GM12801 (cell line): ENCODE results near the gene CXXC5.

Experiments used
- TF ChIP-seq, protein P1 (sequence below): IDR thresholded peaks from one replicate; pipeline ENCODE4 v1.5.1; 2011; ENCODE audit warnings: control low read depth; ENCODE audit not compliant: insufficient read length; ENCODE audit errors: extremely low read depth

The CXXC5 gene

DNA sequence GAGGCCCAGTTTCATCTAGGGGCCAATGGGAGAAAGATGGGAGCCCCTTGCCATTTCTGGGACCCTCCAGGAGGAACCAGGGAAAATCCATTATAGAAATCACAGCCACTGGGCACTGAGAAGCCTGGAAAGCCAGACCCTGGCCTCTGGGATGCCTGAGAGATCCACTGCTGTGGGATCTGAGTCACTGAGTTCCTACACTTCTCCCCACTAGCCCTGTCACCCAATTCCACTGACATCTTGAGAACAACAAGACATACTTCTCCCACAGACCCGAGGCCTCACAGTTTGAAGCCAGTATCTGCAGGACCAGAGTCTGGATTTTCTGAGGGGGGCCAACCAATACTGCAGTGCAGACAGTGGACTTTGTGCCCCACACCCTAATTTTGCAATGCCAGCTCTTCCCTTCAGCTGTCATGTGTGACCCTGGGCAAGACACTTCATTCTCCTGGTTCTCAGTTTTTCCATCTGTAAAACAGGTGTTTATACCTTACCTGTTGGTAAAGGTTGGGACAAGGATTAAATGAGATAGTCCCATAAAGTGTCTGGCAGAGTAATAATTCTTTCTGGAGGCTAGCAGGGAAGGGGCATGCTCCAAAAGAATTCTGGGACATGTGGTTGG, 46.5 kb downstream of the CXXC5 start:
- TF ChIP-seq, protein P1, sequence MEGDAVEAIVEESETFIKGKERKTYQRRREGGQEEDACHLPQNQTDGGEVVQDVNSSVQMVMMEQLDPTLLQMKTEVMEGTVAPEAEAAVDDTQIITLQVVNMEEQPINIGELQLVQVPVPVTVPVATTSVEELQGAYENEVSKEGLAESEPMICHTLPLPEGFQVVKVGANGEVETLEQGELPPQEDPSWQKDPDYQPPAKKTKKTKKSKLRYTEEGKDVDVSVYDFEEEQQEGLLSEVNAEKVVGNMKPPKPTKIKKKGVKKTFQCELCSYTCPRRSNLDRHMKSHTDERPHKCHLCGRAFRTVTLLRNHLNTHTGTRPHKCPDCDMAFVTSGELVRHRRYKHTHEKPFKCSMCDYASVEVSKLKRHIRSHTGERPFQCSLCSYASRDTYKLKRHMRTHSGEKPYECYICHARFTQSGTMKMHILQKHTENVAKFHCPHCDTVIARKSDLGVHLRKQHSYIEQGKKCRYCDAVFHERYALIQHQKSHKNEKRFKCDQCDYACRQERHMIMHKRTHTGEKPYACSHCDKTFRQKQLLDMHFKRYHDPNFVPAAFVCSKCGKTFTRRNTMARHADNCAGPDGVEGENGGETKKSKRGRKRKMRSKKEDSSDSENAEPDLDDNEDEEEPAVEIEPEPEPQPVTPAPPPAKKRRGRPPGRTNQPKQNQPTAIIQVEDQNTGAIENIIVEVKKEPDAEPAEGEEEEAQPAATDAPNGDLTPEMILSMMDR: no peak

DNA sequence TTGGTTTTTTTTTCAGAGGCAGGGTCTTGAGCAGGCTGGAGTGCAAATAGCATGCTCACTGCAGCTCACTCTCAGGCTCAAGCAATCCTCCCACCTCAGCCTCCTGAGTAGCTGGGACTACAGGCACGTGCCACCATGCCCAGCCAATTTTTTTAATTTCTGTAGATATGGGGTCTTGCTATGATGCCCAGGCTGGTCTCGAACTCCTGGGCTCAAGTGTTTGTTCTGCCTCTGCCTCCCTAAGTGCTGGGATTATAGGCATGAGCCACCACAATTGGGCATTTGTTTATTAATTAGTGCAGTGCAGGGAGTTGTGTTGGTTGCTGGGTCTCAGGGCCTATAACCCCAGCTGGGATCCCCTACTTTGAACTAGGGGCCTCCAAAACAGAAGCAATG, 47.0 kb downstream of the CXXC5 start:
- TF ChIP-seq, protein P1: no peak

GRCh38 chr5:139696167-139696893, 48.2 kb downstream of the CXXC5 start:
- TF ChIP-seq, protein P1: no peak

GRCh38 chr5:139696894-139697658, 48.9 kb downstream of the CXXC5 start:
- TF ChIP-seq, protein P1: no peak

DNA sequence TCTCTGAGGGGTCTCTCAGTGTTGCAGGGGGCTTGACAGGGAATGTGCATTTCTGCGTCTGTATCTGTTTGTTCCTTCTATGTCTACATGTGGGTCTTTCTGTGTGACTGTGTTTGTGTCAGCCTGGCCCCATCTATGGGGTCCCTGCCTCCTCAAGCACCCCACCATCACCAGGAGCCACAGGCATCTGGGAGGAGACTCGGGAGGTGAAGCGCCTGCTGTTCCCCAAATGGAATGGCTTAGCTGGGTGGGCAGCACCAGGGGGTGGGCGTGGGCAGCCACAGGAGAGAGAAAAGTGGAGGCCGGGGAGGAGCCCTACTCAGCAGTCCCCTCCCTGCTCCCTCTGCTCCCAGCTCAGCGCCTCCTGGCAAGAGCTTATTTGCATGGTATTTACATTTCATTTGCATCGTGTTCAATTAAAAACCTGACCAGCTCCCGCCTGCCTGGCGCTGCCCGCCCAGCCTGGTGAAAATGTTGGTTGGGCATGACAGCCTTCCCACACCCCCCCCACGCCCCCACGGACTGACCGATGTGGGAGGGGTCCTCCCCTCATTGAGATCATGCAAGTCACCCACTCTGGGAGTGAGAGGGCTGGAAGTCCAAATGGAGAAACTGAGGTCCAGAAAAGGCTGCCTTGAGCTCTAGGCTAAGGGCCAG, 50.5 kb downstream of the CXXC5 start:
- TF ChIP-seq, protein P1: no peak

DNA sequence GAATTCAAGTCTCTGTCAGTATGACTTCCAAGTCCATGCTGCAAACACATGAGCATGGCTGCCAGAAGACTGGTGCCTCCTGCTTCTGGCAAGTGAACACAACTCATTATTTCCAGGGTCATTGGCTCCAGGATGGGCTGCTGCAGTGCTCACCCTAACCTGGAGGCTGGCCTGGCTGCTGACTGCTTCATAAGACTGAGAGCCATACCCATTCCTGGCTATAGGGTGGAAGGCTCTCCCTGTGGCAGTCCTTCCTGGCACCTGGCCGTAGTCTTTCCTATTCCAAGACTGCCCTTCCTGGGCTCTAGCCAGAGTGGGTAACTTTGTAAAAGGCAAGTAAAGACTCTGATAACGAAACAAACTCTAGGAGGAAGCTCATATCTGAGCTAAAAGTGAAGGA, 51.2 kb downstream of the CXXC5 start:
- TF ChIP-seq, protein P1: no peak

- TF ChIP-seq, protein P1: no peak
Measured at GRCh38 chr5:139700711-139701055, 52.5 kb downstream of the CXXC5 start.
